ENCODE results near the gene ERAS. TPM values are rescaled to one million over a fixed set of nuclear protein-coding genes. Genes with fewer than 3 reads are reported as not detected.

Gene ERAS
- total RNA-seq, 2 experiments from 2014 or later: not detected

- H3K4me3 Mint-ChIP-seq: peak within 1 kb of the TSS; percentile 93
- no peaks in the 10 kb centered on the region for H3K27me3 Mint-ChIP-seq
- ATAC-seq (ENCODE audit: poor library complexity): peak; percentile 84
- peaks cover 21% of the 10 kb centered on the region for H3K36me3 Mint-ChIP-seq (ENCODE audit: low read depth)
- peaks cover 18% of the 10 kb centered on the region for H3K4me1 Mint-ChIP-seq (ENCODE audit: low read depth)
- DNase-seq: peak; percentile 87 to 99 (median 93)
- POLR2A ChIA-PET: interaction anchor here (0.6 to 2.3 kb wide), 27 partner anchors 33 to 1403 kb away, joined by 3 to 40 read pairs (median 7); partner anchors contain the start of genes CCNB3, OTUD5, PIM2 and PQBP1
- peak within 1 kb of the TSS; percentile 99 for H3K27ac Mint-ChIP-seq
- Histone ChIP-seq H3K9me3 (ENCODE audit: control insufficient read depth in 1 of 2, insufficient read depth in 1 of 2, low read length in 2 of 2) (no peaks in the 10 kb centered on the region), H3K36me3 (ENCODE audit: insufficient read depth, low read length) (peaks cover 17% of the 10 kb centered on the region), H3K4me1 (ENCODE audit: insufficient read depth, low read length) (peaks cover 17% of the 10 kb centered on the region), H3K27ac (ENCODE audit: low read depth in 1 of 2, low read length in 2 of 2) (peak within 1 kb of the TSS; percentile 89 to 97), H3K4me3 (ENCODE audit: low read length) (peak within 1 kb of the TSS; percentile 87), H3K27me3 (ENCODE audit: control insufficient read depth in 1 of 2, insufficient read depth in 2 of 2, low read length in 2 of 2) (no peaks in the 10 kb centered on the region)
- TF ChIP-seq CTCF (IDR thresholded peaks at IDR 0.05): no peak
- CTCF ChIA-PET: interaction anchor here (1.0 kb wide), 2 partner anchors 153 to 262 kb away, joined by 4 to 8 read pairs; no protein-coding TSS in a partner anchor
- H3K9me3 Mint-ChIP-seq: no peaks in the 10 kb centered on the region
- intact Hi-C loops (cut with DNase I, micrococcal nuclease): loop anchor here (1.0 to 10.0 kb wide), 9 partner anchors 64 to 506 kb away; partner anchors contain the start of genes OTUD5 (in 2 of the 2), SUV39H1 (in 2 of the 2), PQBP1 (in 1 of the 2) and TIMM17B (in 1 of the 2)
Observed at GRCh38 chrX:48801280-48802088, 24.8 kb upstream of the ERAS start, which contains the start of gene HDAC6. HDAC6 (plus strand) TSS chrX:48802067; CDS start chrX:48802693, 626 bp downstream.

GRCh38 chrX:48802089-48802904, 24.0 kb upstream of the ERAS start:
- Histone ChIP-seq H3K27ac (ENCODE audit: low read depth in 1 of 2, low read length in 2 of 2) (peak overlapping the region; percentile 89 to 97), H3K9me3 (ENCODE audit: control insufficient read depth in 1 of 2, insufficient read depth in 1 of 2, low read length in 2 of 2) (no peaks in the 10 kb centered on the region), H3K4me3 (ENCODE audit: low read length) (peak overlapping the region; percentile 84), H3K4me1 (ENCODE audit: insufficient read depth, low read length) (peaks cover 17% of the 10 kb centered on the region), H3K27me3 (ENCODE audit: control insufficient read depth in 1 of 2, insufficient read depth in 2 of 2, low read length in 2 of 2) (no peaks in the 10 kb centered on the region), H3K36me3 (ENCODE audit: insufficient read depth, low read length) (peaks cover 17% of the 10 kb centered on the region)
- peaks cover 18% of the 10 kb centered on the region for H3K4me1 Mint-ChIP-seq (ENCODE audit: low read depth)
- peak in 11 of 14 experiments; percentile 19 to 75 (median 32) for DNase-seq
- CTCF ChIA-PET: interaction anchor here (1.0 kb wide), 1 partner anchor 154 kb away, joined by 8 read pairs; no protein-coding TSS in a partner anchor
- H3K27ac Mint-ChIP-seq: peak overlapping the region; percentile 99
- POLR2A ChIA-PET: interaction anchor here (0.6 to 2.3 kb wide), 26 partner anchors 32 to 1402 kb away, joined by 3 to 40 read pairs (median 7); partner anchors contain the start of genes CCNB3, OTUD5, PIM2 and PQBP1
- intact Hi-C loops (cut with DNase I, micrococcal nuclease): loop anchor here (5.0 to 10.0 kb wide), 6 partner anchors 95 to 505 kb away; partner anchors contain the start of genes OTUD5 (in 2 of the 2), PQBP1 (in 1 of the 2), SUV39H1 (in 1 of the 2) and TIMM17B (in 1 of the 2)
- H3K27me3 Mint-ChIP-seq: no peaks in the 10 kb centered on the region
- no peak for TF ChIP-seq CTCF (IDR thresholded peaks at IDR 0.05)
- no peak for ATAC-seq (ENCODE audit: poor library complexity)
- peak overlapping the region; percentile 93 for H3K4me3 Mint-ChIP-seq
- H3K9me3 Mint-ChIP-seq: no peaks in the 10 kb centered on the region
- peaks cover 27% of the 10 kb centered on the region for H3K36me3 Mint-ChIP-seq (ENCODE audit: low read depth)

GRCh38 chrX:48802905-48803200, 23.5 kb upstream of the ERAS start:
- H3K27me3 ChIP-seq (ENCODE audit: control insufficient read depth in 1 of 2, insufficient read depth in 2 of 2, low read length in 2 of 2): no peaks in the 10 kb centered on the region
- ChIA-PET CTCF (no interaction called here), POLR2A (no interaction called here)
- peaks cover 17% of the 10 kb centered on the region for H3K4me1 ChIP-seq (ENCODE audit: insufficient read depth, low read length)
- intact Hi-C loops (cut with DNase I, micrococcal nuclease): loop anchor here (5.0 to 10.0 kb wide), 6 partner anchors 94 to 504 kb away; partner anchors contain the start of genes OTUD5 (in 2 of the 2), PQBP1 (in 1 of the 2), SUV39H1 (in 1 of the 2) and TIMM17B (in 1 of the 2)
- H3K4me3 ChIP-seq (ENCODE audit: low read length): peak overlapping the region; percentile 84
- H3K9me3 ChIP-seq (ENCODE audit: control insufficient read depth in 1 of 2, insufficient read depth in 1 of 2, low read length in 2 of 2): no peaks in the 10 kb centered on the region
- no peak for TF ChIP-seq CTCF (IDR thresholded peaks at IDR 0.05)
- H3K36me3 ChIP-seq (ENCODE audit: insufficient read depth, low read length): peaks cover 17% of the 10 kb centered on the region
- Mint-ChIP-seq H3K4me1 (ENCODE audit: low read depth) (peaks cover 18% of the 10 kb centered on the region), H3K27me3 (no peaks in the 10 kb centered on the region), H3K36me3 (ENCODE audit: low read depth) (peaks cover 27% of the 10 kb centered on the region), H3K4me3 (peak overlapping the region; percentile 93), H3K27ac (peak overlapping the region; percentile 27), H3K9me3 (no peaks in the 10 kb centered on the region)
- peak overlapping the region; percentile 89 to 97 for H3K27ac ChIP-seq (ENCODE audit: low read depth in 1 of 2, low read length in 2 of 2)
- ATAC-seq (ENCODE audit: poor library complexity) (no peak), DNase-seq (peak in 1 of 14 experiments; percentile 16)

All from CD4-positive, alpha-beta T cell (primary cell).